Activated CD8-positive, alpha-beta memory T cell treated with anti-CD3 and anti-CD28 coated beads, Interleukin-2, amount 50 U/mL, for 1 hour (primary cell): Measurements from ENCODE around the gene MMD2.
"Not testable (repeated sequence)": the region's sequence is repeated elsewhere in the genome, so short reads cannot be mapped to it uniquely, and the experiment has no call there.

Experiments
- DNase-seq: peaks from one replicate; pipeline ENCODE4 v3.0.0-alpha.2; 2020; ENCODE audit errors: extremely low read depth

The MMD2 gene, protein sequence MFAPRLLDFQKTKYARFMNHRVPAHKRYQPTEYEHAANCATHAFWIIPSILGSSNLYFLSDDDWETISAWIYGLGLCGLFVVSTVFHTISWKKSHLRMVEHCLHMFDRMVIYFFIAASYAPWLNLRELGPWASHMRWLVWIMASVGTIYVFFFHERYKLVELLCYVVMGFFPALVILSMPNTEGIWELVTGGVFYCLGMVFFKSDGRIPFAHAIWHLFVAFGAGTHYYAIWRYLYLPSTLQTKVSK

GRCh38 chr7:4958477-4959301 lies at the start of gene MMD2:
Gene MMD2 (minus strand): TSS chr7:4959187. CDS start chr7:4959017, 170 bp downstream.
- DNase-seq, result no peak

GRCh38 chr7:5005066-5005465 lies 46.1 kb upstream of the MMD2 start:
- no peak for DNase-seq

DNA sequence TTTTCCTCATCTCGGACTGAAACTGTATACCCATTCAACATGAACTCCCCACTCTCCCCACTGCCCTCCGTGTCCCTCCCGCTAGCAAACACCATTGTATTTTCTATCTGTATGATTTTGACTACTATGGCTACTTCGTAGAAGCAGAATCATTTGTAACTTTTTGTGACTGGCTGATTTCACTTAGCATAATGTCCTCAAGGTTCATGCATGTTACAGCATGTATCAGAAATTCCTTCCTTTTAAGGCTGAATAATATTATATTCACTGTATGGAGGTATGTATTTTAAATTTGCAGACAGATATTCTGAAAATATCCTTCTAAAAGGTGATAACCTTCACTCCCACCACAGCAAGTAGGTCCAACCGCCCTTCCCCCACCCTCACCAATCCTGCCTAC lies 42.9 kb upstream of the MMD2 start:
- DNase-seq, result no peak

- DNase-seq, result no peak
Measured at GRCh38 chr7:5001003-5001402, 42.0 kb upstream of the MMD2 start.

- no peak for DNase-seq
Measured at GRCh38 chr7:4999369-4999950, 40.5 kb upstream of the MMD2 start.

DNA sequence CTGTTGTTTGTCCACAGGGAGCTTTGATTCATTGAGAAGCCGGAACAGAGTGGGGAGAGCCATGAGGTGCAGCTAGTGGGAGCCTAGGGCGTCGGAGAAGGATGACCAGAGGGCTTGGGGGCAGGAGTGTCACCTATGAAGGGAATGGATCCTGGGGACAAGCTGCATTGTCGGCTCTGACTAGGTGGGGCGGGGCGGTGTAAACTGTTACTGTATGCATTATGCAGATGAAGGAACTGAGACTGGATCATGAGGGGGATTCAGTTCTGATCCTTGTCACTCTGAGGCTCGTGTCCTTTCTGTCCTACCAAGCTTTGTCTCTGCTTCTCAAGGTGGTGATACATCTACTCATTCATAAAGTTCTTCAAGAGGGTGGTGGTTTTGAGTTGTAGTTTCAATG lies 39.9 kb upstream of the MMD2 start:
- DNase-seq, result no peak

GRCh38 chr7:4998244-4998643 lies 39.3 kb upstream of the MMD2 start:
- DNase-seq, result no peak

GRCh38 chr7:4996696-4997222 lies 37.8 kb upstream of the MMD2 start:
- no peak for DNase-seq

- DNase-seq, result no peak
Measured at GRCh38 chr7:4995429-4995969, 36.5 kb upstream of the MMD2 start.

- no peak for DNase-seq
Measured at GRCh38 chr7:4993471-4993870, 34.5 kb upstream of the MMD2 start.

GRCh38 chr7:4982741-4983140 lies 23.8 kb upstream of the MMD2 start:
- not testable (repeated sequence) for DNase-seq

- not testable (repeated sequence) for DNase-seq
Measured at GRCh38 chr7:4981295-4981890, 22.4 kb upstream of the MMD2 start.

DNA sequence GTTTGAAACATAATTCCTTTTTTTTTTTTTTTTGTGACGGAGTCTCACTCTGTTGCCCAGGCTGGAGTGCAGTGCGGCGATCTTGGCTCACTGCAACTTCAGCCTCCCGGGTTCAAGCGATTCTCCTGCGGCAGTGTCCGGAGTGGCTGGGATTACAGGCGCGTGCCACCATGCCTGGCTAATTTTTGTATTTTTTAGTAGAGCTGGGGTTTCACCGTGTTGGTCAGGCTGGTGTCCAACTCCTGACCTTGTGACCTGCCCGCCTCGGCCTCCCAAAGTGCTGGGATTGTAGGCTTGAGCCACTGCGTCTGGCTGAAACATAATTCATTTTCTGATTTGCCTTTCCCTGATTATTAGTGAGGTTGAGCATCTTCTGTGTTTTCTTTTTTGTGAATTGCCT lies 16.6 kb upstream of the MMD2 start:
- not testable (repeated sequence) for DNase-seq

DNA sequence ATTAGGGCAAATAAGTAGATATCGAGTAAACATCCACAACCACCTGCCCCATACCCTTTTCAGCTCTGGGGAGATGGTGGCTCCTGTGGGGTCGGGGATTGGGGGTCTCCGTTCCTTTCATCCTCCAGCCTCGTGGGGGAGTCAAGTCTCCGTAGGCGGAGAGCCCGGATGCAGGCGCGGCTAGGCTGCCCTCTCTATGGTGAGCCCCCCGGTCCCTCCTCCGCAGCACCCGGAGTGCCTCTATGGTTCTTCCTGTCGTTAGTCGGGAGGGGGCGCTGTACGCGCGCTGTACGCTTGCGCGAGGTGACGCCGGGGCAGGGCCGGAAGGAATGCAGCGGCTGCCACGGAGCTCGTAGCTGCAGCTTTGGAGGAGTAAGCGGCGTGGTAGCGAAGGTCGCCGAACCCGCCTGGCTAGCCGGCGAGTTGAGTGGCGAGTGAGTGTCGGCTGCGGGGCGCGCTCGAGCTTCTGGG lies 14.8 kb upstream of the MMD2 start:
- peak; percentile 73 for DNase-seq

GRCh38 chr7:4972446-4972845 lies 13.5 kb upstream of the MMD2 start:
- DNase-seq, result not testable (repeated sequence)

DNA sequence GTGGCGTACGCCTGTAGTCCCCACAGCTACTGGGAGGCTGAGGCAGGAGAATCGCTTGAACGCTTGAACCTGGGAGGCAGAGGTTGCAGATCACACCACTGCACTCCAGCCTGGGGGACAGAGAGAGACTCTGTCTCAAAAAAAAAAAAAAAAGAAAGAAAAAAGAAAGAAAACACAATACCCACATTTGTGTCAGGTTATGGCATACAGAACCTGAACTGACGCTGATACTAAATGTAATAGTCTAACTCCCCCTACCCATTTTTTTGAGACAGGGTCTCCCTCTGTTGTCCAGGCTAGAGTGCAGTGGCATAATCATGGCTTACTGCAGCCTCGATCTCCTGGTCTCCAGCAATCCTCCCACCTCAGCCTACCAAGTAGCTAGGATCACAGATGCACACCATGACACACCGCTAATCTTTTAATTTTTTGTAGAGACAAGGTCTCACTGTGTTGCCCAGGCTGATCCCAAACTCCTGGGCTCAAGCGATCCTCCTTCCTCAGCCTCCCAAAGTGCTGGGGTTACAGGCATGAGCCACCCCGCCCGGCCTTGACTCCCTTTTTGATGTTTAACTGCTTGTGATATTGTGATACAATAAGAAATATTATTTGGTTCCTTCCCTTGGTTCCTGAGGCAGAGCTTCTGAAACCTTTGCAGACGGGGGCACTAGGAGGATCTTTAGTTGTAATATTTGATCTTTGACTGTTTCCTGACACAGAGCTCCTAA lies 6.5 kb upstream of the MMD2 start:
- DNase-seq, result no peak

DNA sequence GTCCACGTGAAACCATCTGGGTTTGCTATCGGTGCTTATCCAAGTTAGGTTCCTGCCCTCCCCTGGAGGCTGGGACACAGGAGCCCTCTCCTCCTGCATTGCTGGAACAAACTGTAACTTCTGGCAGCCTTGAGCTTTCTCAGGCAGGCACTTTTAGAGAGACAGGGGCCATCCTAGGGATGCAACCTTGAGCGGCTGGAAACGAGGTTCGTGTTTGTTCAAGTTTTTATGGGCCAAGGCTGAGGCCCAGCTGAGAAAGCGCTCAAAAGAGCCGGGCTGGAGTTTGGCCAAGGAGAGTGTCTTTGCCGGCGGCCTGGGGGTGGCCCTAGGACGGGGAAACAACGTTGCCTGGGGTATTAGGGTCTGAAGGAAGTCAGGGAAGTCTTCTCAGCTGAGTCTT lies 5.5 kb upstream of the MMD2 start:
- DNase-seq, result no peak

DNA sequence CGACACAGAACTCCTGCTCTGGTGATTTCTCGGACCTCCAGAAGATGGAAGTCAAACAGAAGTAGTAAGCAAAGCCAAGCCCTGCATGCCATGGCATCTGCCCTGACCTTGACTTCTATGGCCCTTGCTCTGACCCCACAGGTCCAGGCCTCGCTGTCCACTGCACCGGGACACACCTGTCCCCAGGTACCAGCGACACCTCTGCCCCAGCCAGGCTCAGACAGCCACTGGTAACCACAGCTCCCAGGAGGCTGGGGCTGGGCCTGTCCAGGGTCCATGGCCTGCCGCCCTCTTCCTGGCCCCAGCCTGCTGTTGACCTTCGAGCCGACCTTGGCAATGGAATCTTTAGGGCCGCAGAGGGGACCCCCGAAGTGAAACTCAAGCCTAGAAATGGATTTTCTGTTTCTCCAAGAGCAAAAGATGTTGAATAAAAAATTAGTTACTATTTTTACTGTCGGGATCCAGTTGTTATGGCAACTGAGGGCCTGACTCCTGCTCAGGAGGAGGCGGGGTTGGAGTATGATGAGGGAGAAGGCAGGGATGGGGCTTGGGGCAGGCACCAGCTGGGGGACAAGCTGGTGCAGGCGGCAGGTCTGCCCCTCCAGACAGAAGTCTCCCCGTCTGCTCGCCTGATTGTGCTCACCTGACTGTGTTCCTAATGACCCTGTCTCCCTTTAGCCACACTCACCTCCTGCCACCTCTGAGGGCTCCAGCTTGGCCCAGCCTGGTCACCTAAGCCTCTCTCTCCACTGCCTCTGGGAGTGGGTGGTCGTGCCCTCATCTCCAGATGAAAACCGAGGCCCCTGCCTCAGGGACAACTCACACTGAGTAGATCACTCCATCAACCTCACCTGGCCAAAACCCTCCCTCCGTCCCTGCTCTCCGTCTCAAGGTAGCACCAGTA lies 4.1 kb upstream of the MMD2 start:
- no peak for DNase-seq

DNA sequence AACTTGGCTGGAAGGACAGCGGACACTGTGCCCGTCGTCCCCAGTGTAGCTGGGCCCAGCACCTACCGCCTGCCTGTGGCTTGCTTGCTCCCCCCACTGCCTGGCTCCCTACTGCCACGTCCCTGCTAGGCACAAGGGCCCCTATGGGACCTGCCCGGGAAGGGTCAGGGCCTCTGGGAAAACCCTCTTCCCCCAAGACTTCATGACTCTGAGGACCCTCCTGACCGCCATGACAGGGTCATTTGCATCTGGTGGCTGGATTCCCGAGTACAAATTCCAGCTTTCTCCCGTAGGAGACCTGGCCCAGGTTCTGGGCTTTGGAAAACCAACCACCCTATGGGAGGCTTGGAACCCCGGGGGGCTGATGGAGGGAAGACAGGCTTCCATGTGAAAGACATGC lies 1.4 kb upstream of the MMD2 start:
- no peak for DNase-seq

DNA sequence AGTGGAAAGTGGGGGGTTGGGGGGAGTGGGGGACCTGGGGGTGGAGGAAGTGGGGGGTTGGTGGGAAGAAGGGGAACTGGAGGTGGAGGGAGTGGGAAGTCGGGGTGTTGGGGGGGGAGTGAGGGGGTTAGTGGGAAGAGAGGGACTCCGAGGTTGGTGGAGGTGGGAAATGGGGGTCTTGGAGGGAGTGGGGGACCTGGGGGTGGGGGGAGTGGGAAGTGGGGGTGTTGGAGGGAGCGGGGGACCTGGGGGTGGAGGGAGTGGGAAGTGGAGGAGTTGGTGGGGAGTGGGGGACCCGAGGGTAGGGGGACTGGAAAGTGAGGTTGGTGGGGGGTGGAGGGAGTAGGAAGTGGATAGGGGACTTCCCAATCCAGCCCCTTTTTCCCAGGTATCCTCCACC lies 906 bp upstream of the MMD2 start:
- no peak for DNase-seq
